Gastrocnemius medialis (tissue), 4 donors: Measurements from ENCODE around the gene RGR.

Experiments
- POLR2A ChIP-seq, 2 donors: fragments of 450-650 bp; IDR thresholded peaks; one replicate each; pipeline ENCODE4 v1.6.1; 2017; ENCODE audit warnings: antibody characterized with exemption in 2 of 2, mild to moderate bottlenecking in 2 of 2, moderate library complexity in 2 of 2
- TF ChIP-seq, protein P1 (sequence below), 5 experiments: fragments of 450-650 bp in 3 of 5; fragments of 200-600 bp in 2 of 5; sonication (generic) in 2 of 5; IDR thresholded peaks in 4 of 5; conservative IDR thresholded peaks in 1 of 5; 1 replicate in 4 of 5; 2 replicates in 1 of 5; pipeline ENCODE4 v1.5.1; 2016 to 2019; ENCODE audit warnings: antibody characterized with exemption in 5 of 5, mild to moderate bottlenecking in 3 of 5, moderate library complexity in 3 of 5

DNA sequence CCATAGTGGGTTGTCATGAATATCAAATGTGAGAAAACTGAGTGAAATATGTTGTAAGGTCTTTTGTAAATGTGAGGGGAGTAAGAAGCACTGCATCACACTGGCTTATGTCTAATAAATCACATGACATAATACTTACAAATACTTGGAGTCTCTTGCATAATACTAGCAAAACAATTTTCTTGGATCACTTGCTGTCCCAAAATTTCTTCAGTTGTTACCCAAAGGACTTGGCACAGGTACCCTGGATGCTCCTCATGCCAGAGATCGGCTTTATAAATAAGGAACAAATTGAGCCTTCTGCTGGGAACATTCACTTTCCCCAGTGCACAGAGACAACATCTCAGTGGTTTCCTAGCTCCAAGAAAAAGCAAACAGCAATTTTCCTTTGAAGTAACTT lies 14.5 kb upstream of the RGR start:
- TF ChIP-seq, protein P1, sequence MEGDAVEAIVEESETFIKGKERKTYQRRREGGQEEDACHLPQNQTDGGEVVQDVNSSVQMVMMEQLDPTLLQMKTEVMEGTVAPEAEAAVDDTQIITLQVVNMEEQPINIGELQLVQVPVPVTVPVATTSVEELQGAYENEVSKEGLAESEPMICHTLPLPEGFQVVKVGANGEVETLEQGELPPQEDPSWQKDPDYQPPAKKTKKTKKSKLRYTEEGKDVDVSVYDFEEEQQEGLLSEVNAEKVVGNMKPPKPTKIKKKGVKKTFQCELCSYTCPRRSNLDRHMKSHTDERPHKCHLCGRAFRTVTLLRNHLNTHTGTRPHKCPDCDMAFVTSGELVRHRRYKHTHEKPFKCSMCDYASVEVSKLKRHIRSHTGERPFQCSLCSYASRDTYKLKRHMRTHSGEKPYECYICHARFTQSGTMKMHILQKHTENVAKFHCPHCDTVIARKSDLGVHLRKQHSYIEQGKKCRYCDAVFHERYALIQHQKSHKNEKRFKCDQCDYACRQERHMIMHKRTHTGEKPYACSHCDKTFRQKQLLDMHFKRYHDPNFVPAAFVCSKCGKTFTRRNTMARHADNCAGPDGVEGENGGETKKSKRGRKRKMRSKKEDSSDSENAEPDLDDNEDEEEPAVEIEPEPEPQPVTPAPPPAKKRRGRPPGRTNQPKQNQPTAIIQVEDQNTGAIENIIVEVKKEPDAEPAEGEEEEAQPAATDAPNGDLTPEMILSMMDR (IDR thresholded peaks at IDR 0.05 in 4 of 5, conservative IDR thresholded peaks at IDR 0.05 in 1 of 5), result no peak
- TF ChIP-seq POLR2A (IDR thresholded peaks at IDR 0.05), result no peak
